Fibroblast of the conjunctiva (primary cell): Measurements from ENCODE around the gene PITPNC1.
A peak's percentile ranks its signal among the peaks of the same experiment; 100 is the strongest.
"Not testable (repeated sequence)": the region's sequence is repeated elsewhere in the genome, so short reads cannot be mapped to it uniquely, and the experiment has no call there.

Experiments
- DNase-seq: peaks from one replicate; pipeline ENCODE4 v3.0.0-alpha.2; 2010; ENCODE audit warnings: low read depth

The PITPNC1 gene

DNA sequence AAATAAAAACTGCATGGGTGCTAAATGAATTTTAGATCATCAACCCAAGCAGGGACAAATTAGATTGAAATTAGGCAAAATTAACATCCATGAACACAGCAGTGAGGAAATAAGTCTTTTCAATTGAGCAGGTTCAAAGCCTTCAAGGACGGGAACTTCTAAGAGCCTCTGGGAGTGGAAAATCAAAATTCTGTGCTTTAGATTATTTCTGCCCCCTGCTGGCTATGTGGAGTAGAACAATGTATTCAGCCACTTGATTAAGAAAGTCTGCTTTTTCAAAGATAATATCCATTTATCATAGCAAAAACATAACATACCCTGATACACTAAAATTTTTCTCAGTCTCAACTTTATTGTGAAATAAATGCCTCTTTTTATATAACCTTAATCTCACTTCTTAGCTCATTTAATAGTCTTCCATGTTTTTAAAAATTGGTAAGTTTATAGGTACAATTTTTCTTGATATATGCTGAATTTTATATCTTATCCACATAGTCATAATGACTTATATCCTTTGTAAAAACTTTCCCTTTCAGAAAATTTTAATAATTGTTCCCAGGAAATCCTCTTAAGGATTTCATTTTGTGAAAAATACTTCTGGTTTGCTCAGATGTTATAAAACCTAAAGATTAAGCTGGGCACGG is 312.6 kb downstream of the PITPNC1 start:
- peak; percentile 49 for DNase-seq

DNA sequence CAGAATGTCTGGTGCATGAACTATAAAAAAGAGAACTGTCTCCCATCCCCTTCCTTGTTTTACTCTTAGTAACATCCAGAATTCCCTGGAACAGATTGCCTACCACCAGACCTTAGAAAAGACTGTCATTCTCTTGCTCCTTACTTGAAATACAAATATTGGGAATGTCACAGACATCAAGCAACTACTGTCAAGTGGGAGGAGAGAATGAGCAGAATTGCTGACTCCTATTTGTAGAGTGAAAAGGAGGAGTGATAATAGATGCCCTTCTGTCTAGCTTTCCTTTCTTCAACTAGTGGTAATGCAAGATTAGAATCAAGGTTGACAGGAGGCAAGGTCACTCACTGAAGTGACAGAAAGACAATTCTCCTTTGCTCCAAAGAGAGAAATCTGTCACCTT is 316.7 kb downstream of the PITPNC1 start:
- no peak for DNase-seq

DNA sequence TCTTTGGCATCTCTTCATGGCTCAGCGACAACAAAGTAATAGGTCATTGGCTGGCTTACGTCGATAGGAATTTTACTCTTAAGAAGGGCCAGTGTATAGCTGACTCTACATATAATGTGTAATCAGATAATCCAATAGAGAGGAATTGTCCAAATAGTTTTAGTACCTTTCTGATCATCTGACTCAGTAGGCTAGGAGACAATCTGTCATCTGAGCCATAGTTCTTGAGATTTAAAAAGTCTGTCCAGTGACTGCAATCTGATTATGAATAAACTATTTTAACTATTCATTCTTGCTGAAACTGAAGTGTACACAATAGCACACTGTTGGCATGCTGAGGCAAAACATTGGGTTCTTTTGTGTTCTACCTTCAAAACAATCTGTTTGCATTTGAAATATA is 319.3 kb downstream of the PITPNC1 start:
- DNase-seq: no peak

DNA sequence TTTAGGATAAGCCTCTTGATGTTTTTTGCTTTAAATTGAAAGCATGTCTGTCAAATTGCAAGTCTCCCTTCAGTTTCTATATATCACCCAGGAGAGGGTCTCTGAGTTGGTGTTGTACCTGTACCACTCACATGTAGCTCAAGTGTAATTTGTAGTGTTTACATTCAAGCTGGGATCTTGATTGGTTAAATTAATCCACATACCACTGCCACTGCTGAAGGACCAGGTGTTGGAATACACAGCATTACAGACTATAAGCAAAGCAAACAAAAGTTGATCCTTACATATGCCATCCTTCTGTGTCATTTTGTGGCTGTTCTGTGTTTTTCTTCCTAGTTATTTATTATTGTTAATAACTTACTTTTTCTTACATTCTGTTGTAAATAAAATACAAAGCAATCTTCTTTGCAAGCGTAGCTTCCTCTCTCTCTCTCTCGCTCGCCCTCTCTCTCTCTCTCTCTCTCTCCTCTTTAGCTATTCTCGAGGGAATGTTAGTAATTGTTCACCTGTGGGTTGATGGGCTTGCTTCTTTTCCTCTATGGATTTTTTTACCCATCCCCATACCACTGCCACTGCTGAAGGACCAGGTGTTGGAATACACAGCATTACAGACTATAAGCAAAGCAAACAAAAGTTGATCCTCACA is 319.9 kb downstream of the PITPNC1 start:
- no peak for DNase-seq

DNA sequence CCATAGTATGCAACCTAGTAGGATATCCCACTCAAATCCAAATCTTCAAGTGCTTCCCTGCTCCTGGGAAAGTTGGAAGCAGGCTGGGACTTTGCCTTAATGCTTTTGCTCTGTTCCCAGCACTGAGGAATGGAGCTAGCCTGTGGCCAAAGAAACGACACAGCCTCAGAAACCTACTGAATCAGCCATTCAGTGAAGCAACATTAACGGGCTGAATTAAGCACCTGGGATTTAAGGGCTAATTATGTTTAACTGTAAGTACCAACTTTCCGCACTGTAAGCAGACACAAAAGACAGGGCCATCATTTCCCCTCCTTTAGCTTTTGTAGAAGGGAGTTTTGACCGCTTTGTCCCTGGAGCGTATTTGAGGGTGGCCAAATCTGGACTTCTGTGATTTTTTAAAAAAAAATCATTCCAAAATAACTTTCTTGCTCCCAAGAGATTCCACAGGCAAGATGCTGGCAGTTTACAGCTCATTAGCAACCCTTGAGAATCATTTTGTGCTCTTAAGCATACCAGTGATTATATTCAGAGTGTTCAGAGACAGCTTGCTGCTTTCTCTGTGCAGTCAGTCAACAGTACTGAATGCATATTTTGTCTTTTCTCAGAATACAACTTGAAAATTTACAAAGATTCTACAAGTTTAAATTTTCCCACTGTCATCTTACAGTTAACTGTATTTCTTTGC is 323.1 kb downstream of the PITPNC1 start:
- no peak for DNase-seq

DNA sequence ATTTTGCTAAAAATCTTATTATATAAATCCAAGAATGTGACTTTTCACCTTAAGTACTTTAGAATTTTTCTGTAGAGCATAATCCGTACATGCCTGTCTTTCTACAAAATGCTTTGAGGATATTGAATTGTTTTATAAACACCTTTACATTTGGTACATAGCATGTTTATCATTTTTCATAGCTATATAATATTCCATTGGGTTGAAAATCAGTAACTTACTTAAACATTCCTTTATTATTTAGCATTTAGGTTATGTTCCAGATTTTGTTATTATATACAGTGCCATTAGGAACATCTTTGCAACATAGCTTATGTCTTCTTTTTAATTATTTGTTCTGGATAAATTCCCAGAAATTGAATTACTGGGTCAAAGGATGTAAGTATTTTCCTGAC is 323.6 kb downstream of the PITPNC1 start:
- no peak for DNase-seq

DNA sequence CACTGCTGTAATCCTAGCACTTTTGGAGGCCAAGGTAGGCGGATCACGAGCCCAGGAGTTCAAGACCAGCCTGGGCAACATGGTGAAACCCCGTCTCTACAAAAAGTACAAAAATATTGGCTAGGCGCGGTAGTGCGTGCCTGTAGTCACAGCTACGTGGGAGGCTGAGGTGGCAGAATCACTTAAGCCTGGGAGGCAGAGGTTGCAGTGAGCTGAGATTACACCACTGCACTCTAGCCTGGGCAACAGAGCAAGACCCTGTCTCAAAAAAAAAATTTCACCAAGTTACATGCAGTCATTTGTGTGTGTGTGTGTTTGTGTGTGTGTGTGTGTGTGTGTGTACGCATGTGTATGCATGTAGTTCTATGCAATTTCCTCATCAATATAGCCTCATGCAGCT is 325.8 kb downstream of the PITPNC1 start:
- not testable (repeated sequence) for DNase-seq

DNA sequence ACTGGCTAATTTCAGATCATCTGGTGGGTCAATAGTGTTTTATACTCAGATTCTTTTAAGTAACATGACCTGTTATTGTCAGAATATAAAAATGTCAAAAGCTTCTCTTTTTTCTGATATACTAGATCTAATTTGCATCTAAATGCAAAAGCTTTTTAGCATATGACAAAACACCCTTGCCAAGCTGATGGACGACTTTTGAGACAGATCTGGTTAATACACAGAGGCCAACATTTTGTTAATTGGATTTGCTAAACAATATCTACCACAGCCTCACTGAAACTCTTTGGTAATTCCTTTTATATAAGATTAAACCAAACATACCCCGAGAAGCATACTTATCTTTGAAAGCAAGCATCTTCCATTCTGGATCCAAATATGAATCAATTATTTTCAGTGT is 330.4 kb downstream of the PITPNC1 start:
- no peak for DNase-seq

DNA sequence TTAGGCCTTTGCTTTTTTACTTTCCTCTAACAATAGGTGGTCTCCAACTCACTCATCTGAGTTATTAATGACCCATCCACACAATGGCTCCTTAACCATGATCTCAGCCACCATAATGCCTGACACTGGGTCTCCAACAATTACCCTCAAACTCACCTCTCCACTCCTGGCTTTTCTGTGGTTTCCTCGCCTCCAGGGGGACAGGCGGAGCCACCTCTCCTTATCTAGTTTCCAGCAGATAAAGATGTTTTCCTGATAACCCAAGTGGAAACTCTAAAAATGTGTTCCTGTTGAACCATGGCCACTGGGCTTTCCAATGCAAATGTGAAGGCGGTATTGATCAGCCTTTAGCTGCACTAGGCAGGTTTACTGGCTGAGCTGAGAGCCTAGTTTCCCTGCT is 331.3 kb downstream of the PITPNC1 start:
- no peak for DNase-seq

DNA sequence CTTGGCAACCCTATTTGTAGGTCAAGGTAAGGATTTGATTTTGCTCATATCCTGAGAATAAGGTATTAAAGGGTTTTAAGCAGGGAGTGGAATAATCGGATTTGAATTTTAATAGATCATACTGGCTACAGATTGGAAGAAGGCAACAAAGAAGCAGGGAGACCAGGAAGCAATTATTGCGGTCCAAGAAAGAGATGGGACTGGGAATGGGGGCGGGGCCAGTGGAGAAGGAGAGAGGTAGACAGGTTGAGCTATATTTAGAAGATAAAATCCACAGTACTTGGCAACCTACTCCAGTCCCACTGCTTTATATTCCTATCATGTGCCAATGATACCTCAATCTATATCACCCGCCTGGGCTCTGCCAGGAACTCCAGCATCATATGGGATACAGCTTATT is 334.8 kb downstream of the PITPNC1 start:
- no peak for DNase-seq

DNA sequence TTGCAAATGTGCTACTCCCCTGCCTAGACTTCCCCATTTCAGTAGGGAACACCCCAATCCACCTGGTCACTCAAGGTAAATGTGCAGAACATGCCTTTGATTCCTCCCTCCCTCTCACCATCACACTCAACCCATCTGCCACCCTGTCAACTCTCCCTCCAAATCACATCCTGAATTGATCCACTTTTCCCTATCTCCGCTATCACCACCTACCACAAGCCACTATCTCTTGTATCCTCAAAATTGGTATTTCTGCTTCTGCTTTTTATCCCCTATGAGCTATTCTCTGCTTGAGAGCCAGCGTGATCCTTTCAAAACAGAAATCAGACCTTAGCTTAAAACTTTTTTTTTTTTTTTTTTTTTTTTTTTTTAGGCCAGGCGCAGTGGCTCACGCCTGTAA is 335.3 kb downstream of the PITPNC1 start:
- no peak for DNase-seq

DNA sequence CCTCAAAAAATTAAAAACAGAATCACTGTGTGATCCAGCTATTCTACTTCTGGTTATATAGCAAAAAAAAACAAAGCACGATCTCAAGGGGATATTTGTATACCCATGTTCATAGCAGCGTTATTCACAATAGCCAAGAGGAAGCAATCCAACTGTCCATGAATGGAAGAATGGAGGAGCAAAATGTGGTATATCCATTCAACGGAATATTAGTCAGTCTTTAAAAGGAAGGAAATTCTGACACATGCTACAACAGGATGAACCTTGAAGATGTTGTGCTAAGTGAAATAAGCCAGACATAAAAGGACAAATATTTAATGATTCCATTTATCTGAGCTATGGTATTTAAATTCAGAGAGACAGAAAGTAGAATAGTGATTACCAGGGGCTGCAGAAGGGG is 336.1 kb downstream of the PITPNC1 start:
- DNase-seq: no peak

DNA sequence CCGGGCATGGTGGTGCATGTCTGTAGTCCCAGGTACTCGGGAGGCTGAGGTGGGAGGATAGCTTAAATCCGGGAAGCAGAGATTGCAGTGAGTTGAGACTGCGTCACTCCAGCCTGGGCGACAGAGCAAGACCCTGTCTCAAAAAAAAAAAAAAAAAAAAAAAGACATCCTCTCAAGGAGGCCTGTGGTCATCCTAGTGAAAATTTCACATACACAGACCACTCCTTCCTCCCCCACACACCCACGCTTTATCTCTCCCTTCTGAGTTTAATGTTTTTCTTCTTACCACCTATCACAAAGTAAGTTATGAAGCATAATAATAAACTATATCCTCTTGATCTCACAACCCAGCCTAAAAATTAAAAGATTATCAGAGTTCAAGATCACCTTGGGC is 339.3 kb downstream of the PITPNC1 start:
- no peak for DNase-seq

DNA sequence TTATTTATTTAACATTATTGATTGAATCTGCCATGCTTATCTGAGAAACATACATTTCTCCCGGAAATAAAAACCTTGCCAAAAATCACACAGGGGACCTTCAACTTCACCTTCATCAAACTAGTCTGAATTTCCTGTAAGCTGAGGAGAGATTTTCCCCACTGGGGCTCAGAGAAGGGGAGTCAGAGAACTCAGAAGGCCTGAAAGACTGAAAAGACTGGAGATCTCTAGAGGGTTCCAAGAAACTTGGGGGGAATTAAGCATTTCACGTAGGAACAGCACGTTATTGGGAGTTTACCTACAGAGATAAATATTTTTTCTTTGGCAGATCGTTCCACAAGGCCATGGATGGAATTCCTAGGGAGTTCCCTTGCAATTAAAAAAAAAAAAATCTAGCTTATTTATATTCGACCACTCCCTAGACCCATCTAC is 340.1 kb downstream of the PITPNC1 start:
- DNase-seq: no peak

DNA sequence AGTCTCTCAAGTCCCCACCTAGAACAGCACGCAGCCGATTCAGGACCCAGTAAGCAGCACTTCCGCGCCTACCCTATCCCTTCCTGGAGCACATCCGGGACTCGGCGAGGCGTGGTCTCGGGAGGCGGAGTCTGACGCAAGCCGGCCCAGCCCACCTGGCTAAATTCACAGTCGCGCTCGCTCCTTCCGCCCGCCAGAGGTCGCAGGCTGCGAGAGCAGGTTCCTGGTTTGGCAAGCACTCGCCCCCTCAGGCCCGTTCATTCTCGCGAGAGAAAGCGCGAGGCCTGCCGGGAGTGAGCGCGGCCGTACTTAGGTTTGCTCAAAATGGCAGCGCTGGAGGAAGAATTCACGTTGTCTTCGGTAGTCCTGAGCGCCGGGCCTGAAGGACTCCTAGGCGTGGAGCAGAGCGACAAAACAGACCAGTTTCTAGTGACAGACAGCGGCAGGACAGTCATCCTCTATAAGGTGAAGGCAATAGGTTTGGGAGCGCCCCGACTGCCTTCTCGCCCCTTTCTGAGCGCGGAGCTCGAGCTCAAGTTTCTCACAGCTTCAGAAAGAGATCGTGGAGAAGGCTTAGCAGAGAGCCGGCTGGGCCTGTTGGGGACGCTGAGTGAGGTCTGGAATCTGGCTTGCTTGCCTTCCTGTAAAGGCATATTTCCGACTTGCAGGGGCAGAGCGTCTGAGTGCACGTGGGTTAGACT is 340.7 kb downstream of the PITPNC1 start, which contains the start of gene NOL11:
Gene NOL11, plus strand, starts transcription at position 313 of the 701 bp plus-strand sequence. Its CDS starts 12 bp downstream, at position 325.
- peak; percentile 98 for DNase-seq

DNA sequence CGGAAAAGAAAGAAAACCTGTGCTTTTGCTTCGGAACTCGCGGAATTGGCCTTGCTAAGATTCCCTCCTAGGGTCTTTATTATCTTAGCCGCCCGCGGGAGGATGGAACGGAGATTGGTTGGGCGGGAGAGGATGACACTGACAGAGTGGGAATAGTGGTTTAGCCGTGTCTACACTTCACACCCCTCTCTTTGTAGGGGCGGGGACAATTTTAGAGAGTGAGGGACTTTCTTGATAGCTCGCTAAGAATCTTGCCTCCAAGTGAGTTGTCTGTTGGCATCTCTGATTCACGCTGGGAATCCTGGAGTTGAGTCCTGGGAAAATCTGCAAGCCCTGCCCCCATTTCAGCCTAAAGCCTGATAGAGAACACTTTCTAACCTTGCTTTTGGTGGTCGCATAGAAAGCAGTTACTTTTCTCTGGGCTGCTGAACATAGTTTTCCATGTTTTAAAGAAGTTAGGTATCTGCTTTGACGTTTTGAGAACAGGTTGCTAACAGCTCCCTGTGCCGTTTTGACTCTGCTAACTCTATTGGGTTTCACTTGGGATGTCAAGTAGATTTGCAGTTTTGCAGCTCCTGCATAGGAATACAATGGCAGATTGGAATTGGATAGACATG is 341.4 kb downstream of the PITPNC1 start:
- DNase-seq: no peak

DNA sequence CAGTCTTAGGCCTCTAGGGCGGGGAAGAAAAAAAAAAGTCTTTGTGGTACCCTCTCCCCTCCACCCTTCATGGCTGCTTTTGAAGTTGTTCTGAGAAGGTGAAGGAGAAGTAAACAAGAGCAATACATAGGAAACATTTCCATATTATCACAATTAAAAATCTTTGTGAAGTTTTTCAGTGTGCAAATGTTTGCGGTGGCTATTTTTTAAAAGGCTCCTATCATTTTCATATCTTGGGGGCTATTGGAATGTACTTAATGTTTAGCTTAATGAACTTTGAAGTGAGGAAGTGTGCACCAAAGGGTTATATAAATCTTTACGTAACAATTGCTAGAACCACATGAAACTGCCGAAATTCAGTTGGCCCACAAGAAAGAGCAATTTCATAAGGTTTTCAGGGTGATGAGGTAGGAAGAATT is 348.3 kb downstream of the PITPNC1 start:
- DNase-seq: no peak

DNA sequence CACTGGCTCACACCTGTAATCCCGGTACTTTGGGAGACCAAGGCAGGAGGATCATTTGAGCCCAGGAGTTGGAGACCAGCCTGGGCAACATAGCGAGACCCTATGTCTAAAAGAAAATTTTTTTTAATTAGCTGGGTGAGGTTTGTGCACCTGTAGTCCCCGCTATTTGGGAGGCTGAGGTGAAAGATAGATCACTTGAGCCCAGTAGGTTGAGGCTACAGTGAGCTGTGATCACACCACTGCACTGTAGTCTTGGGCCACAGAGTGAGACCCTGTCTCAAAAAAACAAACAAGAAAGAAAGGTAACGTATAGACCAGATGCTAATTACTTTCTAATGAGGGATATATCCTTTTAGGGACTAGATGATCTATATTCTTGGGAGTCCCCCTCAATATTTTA is 348.7 kb downstream of the PITPNC1 start:
- no peak for DNase-seq

DNA sequence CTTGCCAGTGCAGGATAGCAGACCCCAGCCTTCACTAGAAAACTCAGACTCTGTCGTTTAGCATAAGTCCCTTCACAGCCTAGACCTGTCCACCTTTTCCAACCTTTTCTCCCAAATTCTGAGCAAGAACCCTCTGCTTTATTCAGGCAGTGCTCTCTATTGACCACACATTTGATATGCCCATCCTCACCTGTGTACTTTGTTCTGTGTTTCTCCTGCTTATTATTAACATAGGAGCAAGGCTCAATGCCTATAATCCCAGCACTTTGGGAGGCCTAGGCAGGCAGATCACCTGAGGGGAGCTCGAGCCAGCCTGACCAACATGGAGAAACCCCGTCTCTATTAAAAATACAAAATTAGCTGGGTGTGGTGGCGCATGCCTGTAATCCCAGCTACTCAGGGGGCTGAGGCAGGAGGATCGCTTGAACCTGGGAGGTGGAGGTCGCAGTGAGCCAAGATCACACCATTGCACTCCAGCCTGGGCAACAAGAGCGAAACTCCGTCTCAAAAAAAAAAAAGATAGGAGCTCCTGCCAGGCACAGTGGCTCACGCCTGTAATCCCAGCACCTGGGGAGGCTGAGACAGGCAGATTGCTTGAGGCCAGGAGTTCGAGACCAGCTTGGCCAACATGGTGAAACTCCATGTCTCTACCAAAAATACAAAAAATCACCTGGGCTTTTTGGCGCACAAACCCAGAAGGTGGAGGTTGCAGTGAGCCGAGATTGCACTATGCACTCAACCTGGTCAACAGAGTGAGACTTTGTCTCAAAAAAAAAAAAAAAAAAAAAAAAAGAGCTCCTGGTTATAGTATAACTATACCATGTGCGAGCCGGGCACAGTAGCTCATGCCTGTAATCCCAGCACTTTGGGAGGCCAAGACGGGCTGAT is 350.3 kb downstream of the PITPNC1 start:
- not testable (repeated sequence) for DNase-seq

DNA sequence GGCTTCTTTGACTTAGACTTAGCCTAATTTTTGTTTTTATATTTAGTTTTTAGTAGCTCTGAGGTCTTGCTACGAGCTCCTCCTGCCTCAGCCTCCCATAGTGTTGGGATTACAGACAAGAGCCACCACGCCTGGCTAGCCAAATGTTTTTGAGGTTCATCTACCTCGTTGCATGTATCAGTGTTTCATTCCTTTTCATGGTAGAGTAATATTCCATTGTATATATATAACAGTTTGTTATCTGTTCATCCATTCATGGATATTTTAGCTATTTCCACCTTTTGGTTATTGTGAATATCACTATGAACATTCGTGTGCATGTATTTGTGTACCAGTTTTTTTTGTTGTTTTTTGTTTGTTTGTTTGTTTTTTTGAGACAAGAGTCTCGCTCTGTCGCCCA is 352.8 kb downstream of the PITPNC1 start:
- no peak for DNase-seq

DNA sequence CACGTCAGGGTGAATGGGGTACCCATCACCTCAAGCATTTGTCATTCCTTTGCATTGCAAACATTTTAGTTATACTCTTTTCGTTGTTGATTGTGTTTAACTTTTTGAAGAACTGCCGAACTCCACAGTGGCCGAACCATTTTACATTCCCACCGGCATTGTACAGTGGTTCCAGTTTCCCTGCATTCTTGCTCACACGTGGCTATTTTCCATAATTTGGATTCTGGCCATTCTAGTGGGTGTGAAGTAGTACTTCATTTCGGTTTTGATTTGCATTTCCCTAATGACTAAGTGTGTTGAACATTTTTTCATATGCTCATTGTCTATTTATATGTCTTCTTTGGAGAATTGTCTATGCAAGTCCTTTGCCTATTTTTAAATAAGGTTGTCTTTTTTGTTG is 353.6 kb downstream of the PITPNC1 start:
- no peak for DNase-seq
